Measurements from ENCODE around the gene INF2.
A peak's percentile ranks its signal among the peaks of the same experiment; 100 is the strongest.

The INF2 gene

DNA sequence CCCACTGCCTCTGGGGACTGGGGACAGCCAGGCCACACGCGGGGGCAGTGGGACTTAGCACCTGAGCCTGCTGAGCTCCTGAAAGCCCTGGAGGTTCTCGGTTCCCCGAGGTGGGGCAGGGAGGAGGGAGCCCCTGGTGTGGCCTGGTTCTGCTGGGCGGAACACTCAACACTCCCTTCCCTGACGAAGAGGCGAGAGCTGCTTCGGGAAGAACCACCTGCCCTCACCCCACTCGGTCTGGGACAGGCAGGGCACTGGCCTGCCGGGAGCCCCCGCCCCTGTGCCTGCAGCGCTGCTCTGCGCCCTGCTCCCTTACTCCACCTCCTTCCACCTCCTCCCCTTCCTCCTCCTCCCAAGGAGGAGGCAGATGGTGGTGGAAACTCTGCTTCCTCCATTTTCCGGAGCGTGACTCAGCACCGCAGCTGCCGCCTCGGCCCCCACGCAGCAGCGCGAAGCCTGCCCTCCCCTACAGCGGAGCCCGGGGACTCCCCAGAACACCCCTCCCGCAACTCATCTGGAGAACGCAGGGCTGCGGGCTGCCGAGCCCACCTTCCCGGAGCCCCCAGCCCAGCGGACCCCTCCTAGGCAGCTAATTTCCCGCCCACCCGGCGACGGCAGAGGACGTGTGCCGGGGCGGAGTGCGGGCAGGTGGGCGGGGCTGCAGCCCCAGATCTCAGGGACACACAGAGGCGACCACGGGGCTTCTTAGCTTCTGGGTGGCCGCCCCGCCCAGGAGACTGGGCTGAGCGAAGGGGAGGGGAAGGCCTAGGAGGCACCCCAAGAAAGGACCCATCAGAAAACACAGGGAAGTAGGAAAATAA, 11.7 kb upstream of the INF2 start:
- DNase-seq = peak; percentile 85

DNA sequence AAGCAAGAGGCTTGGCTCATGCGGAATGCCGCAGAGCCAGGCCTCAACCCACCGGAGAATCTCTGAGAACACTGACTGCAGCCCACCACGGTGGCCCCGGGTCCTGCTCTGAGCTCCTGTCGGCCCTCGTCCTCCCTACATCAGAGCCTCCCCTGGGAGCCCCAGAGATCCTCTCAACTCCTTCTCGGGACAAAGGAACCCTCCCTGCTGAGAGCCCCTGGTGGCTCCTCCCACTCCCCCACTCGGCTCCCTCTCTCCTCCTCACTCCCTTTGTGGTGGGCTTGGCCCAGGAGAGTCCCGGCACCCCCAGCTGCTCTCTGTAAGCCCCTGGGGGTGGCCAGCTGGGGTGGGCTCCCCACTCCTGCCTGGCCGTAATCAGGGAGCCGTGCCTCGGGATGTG, 11.1 kb upstream of the INF2 start:
- DNase-seq = no peak

DNA sequence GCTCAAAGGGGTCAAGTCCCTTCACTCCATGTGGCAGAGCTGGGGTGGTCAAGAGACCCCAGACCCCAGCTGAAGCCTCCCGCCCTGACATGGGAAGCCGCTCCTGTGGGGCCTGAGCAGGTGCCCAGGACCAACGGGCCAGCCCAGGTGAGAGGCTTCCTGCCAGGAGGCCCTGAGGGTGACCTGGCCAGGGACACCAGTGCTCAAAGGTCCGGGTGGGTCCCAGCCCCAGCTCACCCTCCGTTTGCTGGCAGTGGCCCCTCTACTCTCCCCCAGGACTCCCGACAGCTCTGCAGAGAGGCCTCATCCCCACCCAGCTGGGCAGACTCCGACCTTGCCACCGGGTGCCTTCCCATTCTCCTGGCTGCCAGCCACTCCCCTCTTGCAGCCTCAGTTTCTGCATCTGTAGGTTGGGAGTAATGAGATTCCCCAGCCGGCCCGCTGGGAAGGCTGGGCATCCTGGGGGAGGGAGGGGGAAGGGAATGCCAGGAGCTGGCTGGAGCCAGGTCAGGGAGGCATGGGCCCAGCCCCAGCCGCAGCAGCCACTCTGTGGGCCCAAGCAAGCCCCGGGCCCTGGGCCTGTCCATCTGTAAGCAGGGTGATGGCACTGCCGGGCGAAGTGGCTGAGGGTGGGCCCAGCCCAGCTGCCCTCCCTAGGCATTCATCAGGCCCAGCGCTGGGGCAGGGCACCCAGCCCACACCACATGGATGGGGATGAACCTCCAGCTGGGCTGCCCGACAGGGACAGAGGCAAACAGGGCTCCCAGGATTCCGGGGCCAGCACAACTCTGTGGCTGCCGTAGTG, 10.3 kb upstream of the INF2 start:
- DNase-seq = no peak

DNA sequence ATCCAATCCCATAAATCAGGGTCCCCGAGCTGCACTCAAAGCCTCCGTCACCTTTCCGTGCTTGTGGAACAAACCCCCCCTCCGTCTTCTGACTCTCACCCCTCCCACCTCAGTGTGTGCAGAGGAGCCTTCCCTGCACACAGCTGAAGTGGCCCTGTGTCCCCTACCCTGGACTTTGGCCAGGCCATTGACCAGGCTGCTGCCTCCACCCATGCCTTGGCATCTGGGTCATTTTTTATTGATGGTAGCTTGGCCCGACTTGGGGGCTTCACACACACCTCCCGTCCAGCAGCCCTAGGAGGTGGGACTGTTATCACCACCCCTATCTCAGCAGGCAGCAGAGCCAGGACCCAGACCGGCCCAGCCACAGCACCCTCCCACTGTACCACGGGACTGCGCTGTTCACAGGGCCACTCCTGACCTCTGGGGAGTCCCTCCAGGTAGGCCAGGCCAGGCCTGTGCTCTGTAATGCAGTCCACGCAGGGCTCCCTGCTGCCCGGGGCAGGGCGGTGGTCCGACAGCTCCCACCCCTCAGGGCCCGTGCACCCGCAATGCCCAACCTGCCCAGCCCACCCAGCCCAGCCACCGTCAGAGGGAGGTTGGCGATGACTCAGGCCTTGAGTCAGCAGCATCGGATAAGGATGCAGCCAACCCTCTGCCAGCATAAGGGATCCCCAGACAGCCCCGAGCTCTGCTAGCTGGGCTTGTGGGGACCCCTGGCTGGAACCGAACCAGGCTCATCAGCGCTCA, 9.2 kb upstream of the INF2 start:
- no peak for DNase-seq

DNA sequence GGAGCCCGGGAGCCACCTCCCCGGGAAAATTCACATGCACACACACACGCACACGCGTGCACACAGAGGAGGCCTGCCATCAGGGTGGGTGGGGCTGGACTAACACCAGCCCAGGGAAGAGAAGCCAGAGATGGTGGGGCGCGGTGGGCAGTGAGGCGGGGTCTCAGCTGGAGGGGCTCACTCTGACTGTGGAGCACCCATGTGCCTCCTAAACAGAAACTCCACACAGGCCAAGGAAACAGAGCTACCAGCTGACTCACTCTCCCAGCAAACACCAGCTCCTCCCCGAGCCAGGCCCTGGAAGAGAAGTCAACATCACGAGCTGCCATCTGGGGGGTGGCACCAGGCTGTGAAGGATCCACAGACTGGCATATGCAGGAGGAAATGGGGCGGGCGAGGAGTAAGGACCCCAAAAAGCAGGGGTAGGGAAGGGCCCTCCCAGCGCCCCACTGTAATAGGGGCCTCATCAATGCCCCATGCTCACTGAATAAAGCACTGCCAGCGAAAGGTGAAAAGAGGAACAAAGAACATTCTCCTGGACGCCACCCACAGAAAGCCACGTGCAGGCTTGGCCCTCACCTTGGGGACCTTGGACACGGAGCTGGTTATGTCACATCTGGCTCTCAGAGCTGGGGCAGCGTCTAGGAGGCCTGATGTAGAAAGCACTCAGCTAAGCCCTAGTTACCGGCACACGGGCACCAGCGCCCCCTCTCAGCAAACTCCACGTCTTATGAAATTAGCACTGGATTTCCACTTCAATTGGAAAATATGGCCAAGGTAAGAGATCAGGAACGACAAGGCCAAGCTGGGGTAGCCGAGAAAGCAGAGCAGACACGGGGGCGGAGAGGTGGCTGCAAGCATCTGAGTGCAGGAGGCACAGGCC, 8.4 kb upstream of the INF2 start:
- peak; percentile 30 for DNase-seq

DNA sequence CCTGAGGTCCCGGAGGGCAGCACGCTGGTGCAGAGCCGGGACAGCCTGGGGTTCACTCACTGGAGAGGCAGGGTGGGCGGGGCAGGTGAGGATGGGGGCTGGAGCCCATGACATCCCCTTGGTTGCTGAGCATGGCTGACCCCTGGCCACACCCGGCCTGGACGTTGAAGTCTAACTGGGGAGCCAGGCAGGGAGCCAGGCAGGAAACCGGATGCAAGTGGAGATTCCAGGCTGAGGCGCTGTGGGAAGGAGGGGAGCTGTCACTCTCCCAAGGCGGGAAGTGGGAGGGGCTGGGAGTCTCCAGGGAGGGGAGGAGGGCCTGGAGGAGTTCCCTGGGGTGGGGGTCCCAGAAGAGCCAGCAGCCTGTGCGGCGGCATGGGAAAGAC, 7.7 kb upstream of the INF2 start:
- DNase-seq = peak; percentile 50

DNA sequence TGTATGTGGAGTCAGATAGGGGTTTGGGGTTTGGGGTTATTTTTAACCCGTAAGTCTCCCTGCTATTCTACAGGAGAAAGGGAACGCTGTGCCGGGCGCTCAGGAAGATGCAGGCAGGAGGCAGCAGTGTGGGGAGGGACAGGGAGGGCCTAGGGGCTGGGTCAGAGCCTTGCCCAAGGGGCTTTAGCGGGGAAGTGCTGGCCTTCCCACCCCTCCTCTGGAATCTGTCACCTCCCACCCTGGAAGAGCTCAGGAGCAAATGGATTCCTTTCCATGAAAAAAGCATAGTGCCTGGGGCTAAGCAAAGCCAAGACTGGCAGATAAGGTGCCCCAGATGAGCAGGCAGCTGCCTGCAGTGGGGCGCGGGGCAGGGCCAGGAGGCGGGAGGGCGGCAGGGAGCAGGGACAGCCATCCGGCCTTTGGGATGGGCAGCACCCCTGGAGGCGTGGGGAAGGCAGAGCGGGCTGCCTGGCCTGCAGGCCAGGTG, 7.3 kb upstream of the INF2 start:
- DNase-seq = no peak

DNA sequence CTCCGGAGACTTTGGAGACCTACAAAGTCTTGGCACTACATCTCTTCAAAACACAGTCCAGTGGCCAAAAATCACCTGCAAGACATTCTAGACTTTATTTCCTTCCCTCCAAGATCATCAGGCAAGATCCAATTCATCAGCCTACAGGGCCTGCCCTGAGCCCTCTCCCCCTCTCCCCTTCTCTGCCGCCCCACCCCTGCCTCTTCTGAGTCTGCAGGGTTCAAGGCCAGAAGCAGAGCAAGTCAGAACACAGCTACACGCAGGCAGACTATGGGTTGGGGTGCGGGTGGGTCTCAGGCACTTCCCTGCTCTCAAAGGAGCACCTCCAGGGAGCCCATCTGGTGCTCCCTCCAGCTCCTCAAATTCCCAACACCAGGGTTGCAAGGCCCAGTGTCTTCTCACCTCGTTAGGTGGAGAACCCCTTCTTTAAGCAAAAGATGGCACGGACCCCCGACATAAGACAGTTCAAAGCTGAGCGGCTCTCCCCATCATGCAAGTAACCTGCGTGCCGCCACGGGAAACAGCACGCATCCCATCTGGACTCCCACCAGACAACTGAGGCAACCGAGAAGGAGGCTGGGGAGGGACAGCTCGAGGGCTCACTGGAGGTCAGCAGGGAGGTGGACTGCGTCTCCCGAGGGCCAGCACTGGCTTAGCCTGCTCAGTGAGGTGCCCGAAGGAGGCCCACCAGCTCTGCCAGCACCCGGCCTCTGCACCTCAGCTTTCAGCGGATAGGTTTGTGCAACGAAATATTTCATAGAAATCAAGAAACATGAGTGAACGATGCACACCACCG, 5.6 kb upstream of the INF2 start:
- DNase-seq = no peak

DNA sequence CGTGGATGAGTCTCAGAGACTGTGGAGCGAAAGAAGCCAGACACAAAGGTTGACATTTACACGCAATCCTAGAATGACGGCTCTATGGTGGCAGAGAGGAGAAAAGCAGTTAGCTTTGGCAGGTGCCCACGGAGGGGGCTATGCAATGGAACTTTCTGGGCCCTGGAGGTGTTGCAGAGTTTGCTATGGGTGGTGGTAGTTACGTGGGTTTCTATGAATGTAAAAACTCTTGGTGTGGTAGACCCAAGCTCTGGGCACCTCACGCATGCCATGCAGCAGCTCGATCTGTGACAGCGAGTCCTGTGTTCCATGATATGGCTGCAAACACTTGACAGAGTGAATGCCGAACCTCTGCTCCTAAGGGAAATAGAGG, 5.0 kb upstream of the INF2 start:
- DNase-seq = no peak

DNA sequence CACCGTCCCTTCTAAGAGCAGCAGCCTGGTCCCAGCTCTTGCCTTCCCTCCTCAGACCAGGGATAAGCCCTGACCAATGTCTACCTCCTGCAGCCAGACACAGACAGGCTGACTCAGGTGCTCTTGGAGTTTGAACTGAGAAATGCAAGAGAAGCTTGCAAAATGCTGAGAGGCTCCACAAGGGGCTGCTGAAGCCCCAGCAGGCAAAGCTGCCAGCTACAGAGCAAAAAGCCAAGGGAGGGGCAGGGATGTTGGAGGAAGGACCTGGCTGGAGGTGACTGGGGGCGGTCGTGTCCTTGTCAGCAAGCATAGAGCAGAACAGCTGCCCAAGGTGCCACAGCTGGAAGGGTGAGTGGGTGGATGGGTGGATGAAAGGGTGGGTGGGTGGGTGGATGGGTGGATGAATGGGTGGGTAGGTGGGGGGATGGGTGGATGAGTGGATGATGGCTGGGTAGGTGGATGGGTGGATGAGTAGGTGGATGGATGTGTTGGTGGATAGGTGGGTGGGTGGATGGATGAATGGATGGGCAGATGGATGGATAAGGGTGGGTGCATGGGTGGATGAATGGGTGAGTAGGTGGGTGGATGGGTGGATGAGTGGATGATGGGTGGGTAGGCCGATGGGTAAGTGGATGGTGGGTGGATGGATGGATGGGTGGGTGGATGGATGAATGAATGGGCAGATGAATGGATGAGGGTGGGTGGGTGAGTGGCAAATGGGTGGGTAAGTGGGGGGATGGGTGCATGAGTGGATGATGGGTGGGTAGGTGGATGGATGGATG, 4.0 kb upstream of the INF2 start:
- no peak for DNase-seq

DNA sequence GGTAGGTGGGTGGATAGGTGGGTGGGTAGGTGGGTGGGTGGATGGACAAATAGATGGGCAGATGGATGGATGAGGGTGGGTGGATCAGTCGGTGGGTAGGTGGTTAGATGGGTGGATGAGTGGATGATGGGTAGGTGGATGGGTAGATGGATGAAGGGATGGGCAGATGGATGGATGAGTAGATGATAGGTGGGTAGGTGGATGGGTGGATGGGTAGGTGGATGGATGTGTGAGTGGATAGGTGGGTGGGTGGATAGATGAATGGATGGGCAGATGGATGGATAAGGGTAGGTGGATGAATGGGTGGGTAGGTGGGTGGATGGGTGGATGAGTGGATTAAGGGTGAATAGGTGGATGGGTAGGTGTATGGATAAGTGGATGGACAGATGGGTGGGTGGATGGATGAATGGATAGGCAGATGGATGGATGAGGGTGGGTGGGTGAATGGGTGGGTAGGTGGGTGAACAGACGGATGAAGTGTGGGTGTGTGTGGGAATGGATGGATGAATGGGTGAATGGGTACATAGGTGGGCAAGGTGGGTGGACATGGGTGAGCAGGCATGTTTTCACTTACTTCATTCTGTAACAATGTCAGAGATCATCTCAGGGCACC, 3.3 kb upstream of the INF2 start:
- DNase-seq = no peak

DNA sequence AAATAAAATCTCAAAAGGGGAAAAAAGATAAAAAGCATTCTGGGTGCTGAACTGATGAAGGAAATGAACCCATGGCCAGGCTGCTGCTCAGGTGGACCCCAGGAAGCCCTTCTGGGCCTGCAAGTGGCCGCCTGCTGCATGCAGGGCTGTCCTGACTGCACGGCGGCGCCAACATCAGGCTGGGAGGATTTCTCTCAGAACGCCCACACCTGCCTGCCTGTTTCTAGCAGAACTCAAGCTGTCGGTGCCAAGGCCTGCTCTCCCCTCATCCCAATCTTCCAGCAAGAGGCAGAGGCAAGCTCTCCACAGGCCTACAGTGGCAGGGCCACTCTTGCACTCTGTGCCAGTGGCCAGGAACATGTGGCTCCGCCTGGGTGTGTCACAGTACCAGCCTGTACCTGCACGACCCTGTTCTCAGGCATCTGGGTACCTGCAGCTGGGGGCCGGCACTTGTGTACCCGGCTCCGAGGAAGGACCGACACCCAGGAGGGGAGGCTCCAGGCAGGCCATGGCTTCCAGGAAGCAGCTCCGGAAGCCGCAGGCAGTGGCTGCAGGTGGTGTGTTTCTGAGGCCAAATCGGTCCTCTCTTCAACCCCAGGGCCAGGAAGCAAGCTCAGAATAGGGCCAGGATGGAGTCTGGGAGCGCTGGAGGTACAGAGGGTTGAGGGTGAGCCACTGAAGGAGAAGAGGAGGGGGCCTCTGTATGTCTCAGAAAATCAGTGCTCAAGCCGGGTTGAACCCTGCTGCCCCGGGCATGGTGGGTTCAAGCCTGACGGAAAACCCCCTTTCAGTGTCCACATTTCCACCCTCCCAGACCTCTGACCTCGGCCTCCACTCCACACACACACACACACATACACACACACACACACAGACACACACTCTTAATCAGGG, 2.5 kb upstream of the INF2 start:
- no peak for DNase-seq

DNA sequence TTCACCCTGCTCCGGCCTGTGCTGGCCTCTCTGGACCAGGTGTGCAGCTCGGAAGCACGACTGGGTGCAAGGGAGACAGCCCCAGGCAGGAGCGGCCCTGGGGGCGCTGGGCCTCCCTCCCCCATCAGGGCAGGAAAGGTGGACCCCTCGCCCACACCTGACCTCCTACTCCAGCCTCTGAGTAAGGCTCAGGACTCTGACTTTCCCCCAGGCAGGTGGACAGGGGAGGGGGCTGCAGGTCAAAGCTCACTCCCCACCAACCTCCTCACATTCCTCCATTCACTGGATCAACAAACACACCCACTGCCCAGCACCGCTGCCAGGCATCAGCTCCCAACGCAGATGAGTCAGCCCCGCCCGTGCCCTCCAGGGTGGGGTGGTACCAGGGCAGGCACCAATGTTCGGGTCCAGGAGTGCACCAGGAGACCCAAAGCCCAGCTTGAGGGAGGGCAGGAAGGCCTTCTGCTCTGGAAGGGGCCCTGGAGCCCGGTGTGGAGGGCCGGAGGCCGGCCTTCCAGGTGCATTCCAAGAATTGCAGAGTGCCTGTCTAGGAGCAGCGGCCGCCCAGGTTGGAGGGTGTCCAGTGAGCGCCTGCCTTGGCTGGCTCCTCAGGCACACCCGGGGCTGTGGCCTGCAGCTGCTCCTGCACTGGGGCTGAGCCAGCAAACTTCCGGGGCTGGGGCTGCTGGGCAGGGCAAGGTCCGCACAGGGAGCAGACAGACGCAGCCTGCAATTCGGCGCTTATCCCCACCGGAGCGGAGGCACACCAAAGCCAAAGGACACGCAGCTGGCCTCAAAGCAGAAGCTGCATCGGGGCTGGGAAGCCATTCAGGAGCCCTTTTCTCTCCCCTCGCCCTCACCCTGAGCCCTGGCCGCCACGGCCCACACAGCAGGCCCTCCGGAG, 1.6 kb upstream of the INF2 start:
- peak; percentile 76 for DNase-seq

DNA sequence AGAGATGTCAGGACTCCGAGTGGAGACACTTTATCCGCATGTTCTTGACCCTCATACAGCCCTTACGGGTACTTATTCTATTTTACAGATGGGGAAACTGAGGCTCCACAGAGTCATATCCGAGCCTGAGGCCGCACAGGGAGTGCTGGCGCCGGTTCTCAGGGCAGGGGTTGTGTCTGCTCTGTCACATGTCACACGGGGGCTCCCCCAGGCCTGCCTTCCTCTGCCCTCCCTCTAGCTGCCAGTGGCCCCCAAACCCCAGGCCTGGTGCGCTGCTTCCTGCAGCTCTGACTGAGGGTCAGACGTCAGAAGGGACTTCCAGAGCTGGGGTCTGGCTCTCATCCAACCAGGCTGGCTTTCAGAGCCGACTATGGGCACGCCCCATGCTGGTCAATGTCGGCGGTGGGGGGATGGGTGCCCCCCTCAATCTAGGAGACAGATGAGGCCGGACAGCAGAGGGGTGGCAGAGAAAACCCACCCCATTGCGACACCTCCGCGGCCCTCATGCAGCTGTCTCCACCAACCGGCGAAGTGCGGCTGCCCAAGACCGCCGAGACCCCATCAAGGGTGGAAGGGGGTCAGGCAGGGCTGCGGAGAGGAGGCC, 811 bp upstream of the INF2 start:
- no peak for DNase-seq

DNA sequence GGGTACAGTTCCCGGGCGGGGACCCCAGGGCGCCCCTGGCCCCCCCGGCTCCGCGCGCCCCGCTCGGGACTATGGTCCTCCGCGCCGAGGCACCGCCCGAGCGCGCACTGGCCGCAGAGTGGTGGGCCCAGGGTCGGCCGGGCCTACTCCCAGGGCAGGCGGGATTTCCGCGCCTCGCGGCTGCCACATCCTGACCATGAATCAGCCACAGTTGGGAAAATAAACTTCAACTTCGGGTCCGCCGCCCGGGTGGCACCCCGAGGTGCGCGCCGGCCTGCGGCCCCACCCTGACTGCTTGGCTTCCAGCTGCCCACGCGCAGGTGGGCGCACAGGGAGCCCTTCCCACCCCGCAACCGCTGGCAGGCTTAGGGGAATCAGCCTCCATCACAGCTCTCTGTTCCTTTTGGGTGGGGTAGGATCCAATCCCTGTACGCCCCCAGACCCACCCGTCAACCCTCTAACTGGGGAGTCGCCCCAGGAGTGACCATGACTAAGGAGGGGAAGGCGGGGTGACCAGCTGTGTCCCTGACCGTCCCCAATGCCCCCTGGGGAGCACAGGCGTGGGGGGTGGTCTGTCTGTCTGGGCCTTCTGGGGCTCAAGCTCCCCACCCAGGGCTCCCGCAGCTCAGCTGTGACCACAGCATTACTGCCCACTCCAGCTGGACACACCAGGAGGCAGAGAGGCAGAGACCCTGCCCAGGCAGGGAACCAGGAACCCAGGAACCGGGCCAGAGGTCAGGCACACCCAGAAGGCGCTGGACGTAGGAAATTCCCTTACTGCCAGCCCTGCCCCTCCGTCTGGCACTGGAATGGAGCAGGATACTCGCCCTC, 678 bp downstream of the INF2 start:
- no peak for DNase-seq

DNA sequence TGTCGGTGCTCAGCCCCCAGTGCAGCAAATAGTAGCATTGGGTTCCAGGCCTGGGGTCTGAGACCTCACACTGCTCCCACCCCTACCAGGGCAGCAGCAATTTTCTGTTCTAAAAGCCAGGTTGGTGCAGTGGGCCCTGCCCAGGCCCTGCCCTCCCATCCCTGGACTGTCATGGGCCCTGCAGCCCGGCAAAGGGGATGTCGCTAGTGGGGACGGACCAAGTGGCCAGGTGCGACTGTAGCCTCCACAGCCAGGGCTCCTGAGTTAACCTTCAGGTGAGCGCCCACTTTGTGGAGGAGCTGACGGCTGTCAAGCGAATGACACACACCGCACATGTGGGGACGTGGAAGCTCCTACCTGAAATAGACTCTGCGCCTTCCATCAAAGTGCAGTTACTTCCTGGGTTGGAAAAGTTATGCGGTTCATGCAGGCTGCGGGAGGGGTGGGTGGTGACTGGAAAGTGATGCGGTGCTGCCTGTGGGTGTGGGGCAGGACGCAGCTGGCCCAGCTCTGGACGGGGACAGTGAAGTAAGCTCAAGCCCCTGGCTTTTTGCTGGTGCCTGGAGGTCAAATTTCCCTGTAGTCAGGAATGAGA, 1.5 kb downstream of the INF2 start:
- DNase-seq = no peak

Measured in NCI-H510A (cell line).